SK-N-SH (cell line): ENCODE results near the gene CCDC93. TPM values are rescaled to one million over a fixed set of nuclear protein-coding genes. Genes with fewer than 3 reads are reported as not detected.

Source experiments
- CTCF ChIA-PET: fragments of 300-600, 350-600 bp; formaldehyde crosslinking; extraction: SDS; loops from one replicate; lab custom pipeline; 2021; lab: Yijun Ruan, JAX
- POLR2A ChIA-PET: fragments of 350-600 bp; sonication (Branson Sonifier 250); formaldehyde crosslinking; extraction: SDS; loops from one replicate; lab custom pipeline; 2020; ENCODE audit warnings: antibody characterized with exemption, inconsistent platforms; lab: Yijun Ruan, JAX
- DNase-seq: peaks from one replicate; pipeline ENCODE4 v3.0.0; 2012
- H2AFZ ChIP-seq: fragments of 200-600 bp; sonication (generic); 2 replicates; pipeline ENCODE4 v1.8.1; 2016; ENCODE audit warnings: antibody characterized with exemption, mild to moderate bottlenecking, low read depth
- H3F3A ChIP-seq: fragments of 200-600 bp; sonication (generic); replicated peaks from 2 replicates; pipeline ENCODE3; 2016; ENCODE audit warnings: antibody characterized with exemption, mild to moderate bottlenecking; ENCODE audit not compliant: insufficient read depth
- H3K27ac ChIP-seq, 2 experiments: fragments of 200-500 bp in 1 of 2; fragments of 200-600 bp in 1 of 2; sonication (Bioruptor generic) in 1 of 2; sonication (generic), shearing (Covaris generic) in 1 of 2; 2 replicates each; pipeline versions ENCODE4 v1.5.1 to v1.6.1; 2014 to 2016; ENCODE audit warnings: low read depth in 2 of 2, inconsistent platforms in 1 of 2, low read length in 1 of 2, mild to moderate bottlenecking in 1 of 2, mixed read lengths in 1 of 2
- H3K27me3 ChIP-seq: fragments of 200-600 bp; sonication (generic), shearing (Covaris generic); 2 replicates; pipeline ENCODE4 v1.6.1; 2016; ENCODE audit warnings: mixed run types; ENCODE audit not compliant: insufficient read depth
- H3K36me3 ChIP-seq, 2 experiments: fragments of 200-500 bp in 1 of 2; fragments of 200-600 bp in 1 of 2; sonication (Bioruptor generic) in 1 of 2; sonication (generic) in 1 of 2; replicated peaks in 1 of 2; 2 replicates each; pipeline versions ENCODE3 to v1.5.1; 2014 to 2016; ENCODE audit warnings: low read length in 1 of 2, mild to moderate bottlenecking in 1 of 2; ENCODE audit not compliant: insufficient read depth in 2 of 2, control insufficient read depth in 1 of 2
- H3K4me1 ChIP-seq, 2 experiments: fragments of 200-500 bp in 1 of 2; fragments of 200-600 bp in 1 of 2; sonication (Bioruptor generic) in 1 of 2; sonication (generic), shearing (Covaris generic) in 1 of 2; 2 replicates each; pipeline versions ENCODE4 v1.5.1 to v1.6.1; 2014 to 2016; ENCODE audit warnings: low read depth in 1 of 2, low read length in 1 of 2, mixed run types in 1 of 2; ENCODE audit not compliant: insufficient read depth in 2 of 2, control insufficient read depth in 1 of 2
- H3K4me2 ChIP-seq: fragments of 200-600 bp; sonication (generic), shearing (Covaris generic); 2 replicates; pipeline ENCODE4 v1.6.1; 2017; ENCODE audit warnings: mixed run types
- H3K4me3 ChIP-seq, 2 experiments: fragments of 200-500 bp in 1 of 2; fragments of 200-600 bp in 1 of 2; sonication (Bioruptor generic) in 1 of 2; sonication (generic), shearing (Covaris generic) in 1 of 2; 2 replicates each; pipeline versions ENCODE4 v1.5.1 to v1.8.1; 2014 to 2016; ENCODE audit warnings: low read depth in 2 of 2, inconsistent platforms in 1 of 2, low read length in 1 of 2, mild to moderate bottlenecking in 1 of 2, mixed read lengths in 1 of 2, moderate library complexity in 1 of 2
- H3K79me2 ChIP-seq: fragments of 200-600 bp; sonication (generic); 2 replicates; pipeline ENCODE4 v1.8.1; 2017; ENCODE audit warnings: mild to moderate bottlenecking; ENCODE audit not compliant: insufficient read depth
- H3K9ac ChIP-seq: fragments of 200-600 bp; sonication (generic); 2 replicates; pipeline ENCODE4 v1.6.1; 2017; ENCODE audit warnings: mixed run types
- H3K9me2 ChIP-seq: fragments of 200-600 bp; sonication (generic); 2 replicates; pipeline ENCODE4 v1.6.1; 2017; ENCODE audit warnings: mixed run types
- H3K9me3 ChIP-seq: fragments of 200-600 bp; sonication (generic); 2 replicates; pipeline ENCODE4 v1.6.1; 2017; ENCODE audit warnings: mixed run types, mild to moderate bottlenecking, moderate library complexity
- H4K20me1 ChIP-seq: fragments of 200-600 bp; sonication (generic); 2 replicates; pipeline ENCODE4 v1.6.1; 2017; ENCODE audit warnings: mild to moderate bottlenecking, mixed run types; ENCODE audit not compliant: insufficient read depth
- CHD2 ChIP-seq: fragments of 150-350 bp; IDR thresholded peaks from 2 replicates; pipeline ENCODE4 v1.6.1; 2018; ENCODE audit warnings: low read length; ENCODE audit not compliant: partially characterized antibody
- CTCF ChIP-seq: fragments of 200-600 bp; sonication (generic); IDR thresholded peaks from 2 replicates; pipeline ENCODE4 v1.6.1; 2017; ENCODE audit warnings: antibody characterized with exemption, mild to moderate bottlenecking, moderate library complexity
- ELF1 ChIP-seq: IDR thresholded peaks from 2 replicates; pipeline ENCODE4 v1.4.0; 2012
- EP300 ChIP-seq, 2 experiments: IDR thresholded peaks; 2 replicates each; pipeline versions ENCODE4 v1.4.0 to v1.6.1; 2012; ENCODE audit warnings: borderline replicate concordance in 1 of 2, low read depth in 1 of 2, low read length in 1 of 2
- FOXJ3 ChIP-seq: sonication (generic); formaldehyde crosslinking; IDR thresholded peaks from 2 replicates; pipeline ENCODE4 v1.5.1; 2020; ENCODE audit warnings: mild to moderate bottlenecking, missing genetic modification reagents
- IRF3 ChIP-seq: fragments of 150-350 bp; IDR thresholded peaks from 2 replicates; pipeline ENCODE4 v1.6.1; 2016; ENCODE audit warnings: mild to moderate bottlenecking, low read depth, low read length
- JUND ChIP-seq: IDR thresholded peaks from 2 replicates; pipeline ENCODE4 v1.4.0; 2012
- MAX ChIP-seq: IDR thresholded peaks from 2 replicates; pipeline ENCODE4 v1.4.0; 2012; ENCODE audit warnings: low read depth
- MEF2A ChIP-seq: IDR thresholded peaks from 2 replicates; pipeline ENCODE4 v1.4.0; 2012; ENCODE audit warnings: low read depth, borderline replicate concordance
- MXI1 ChIP-seq: IDR thresholded peaks from 2 replicates; pipeline ENCODE4 v1.6.1; 2012; ENCODE audit warnings: mild to moderate bottlenecking, low read depth, low read length, improper control_type of control experiment
- NFIC ChIP-seq: IDR thresholded peaks from 2 replicates; pipeline ENCODE4 v1.4.0; 2012; ENCODE audit warnings: borderline replicate concordance
- PBX3 ChIP-seq: IDR thresholded peaks from 2 replicates; pipeline ENCODE4; 2012
- RFX5 ChIP-seq: IDR thresholded peaks from 2 replicates; pipeline ENCODE4 v1.6.1; 2012; ENCODE audit warnings: mild to moderate bottlenecking, improper control_type of control experiment, low read length
- SIN3A ChIP-seq: IDR thresholded peaks from 2 replicates; pipeline ENCODE4 v1.6.1; 2012; ENCODE audit warnings: low read depth, mild to moderate bottlenecking, low read length, moderate library complexity, borderline replicate concordance
- TCF12 ChIP-seq: IDR thresholded peaks from 2 replicates; pipeline ENCODE4 v1.4.0; 2012
- USF2 ChIP-seq: fragments of 150-350 bp; IDR thresholded peaks from 2 replicates; pipeline ENCODE4 v1.6.1; 2017; ENCODE audit warnings: antibody characterized with exemption, low read length, low read depth, borderline replicate concordance
- YY1 ChIP-seq: IDR thresholded peaks from 2 replicates; pipeline ENCODE4 v1.4.0; 2012; ENCODE audit warnings: low read depth, mild to moderate bottlenecking
- WGBS: methylation state at CpG from one replicate; pipeline ENCODE4 v1.1.6; 2017; ENCODE audit warnings: low lambda C conversion rate; 5-methylcytosine and 5-hydroxymethylcytosine counted together
- polyA plus RNA-seq, 3 experiments: library from polyadenylated mRNA; depleted of rRNA; stranded (reverse); fragments of >200 nt; gene quantifications; 2 replicates each; pipeline ENCODE4 v1.2.3, GENCODE V29; 2012

The CCDC93 gene
- polyA plus RNA-seq, 1 of the 3 experiments (the other 2 are of a cell fraction) = 11.7 TPM

GRCh38 chr2:118044103-118044716 lies 30.3 kb upstream of the CCDC93 start:
- Histone ChIP-seq H3K4me3 (no peak overlapping the region), H3K9ac (no peak overlapping the region), H3K27ac (no peak overlapping the region), H3K4me1 (0 out of 4 replicates have a peak, but pooled peaks cover 0 to 8% of the 10 kb centered on the region in 2 experiments), H3K9me3 (no peaks in the 10 kb centered on the region), H3K4me2 (no peak overlapping the region), H3K9me2 (no peaks in the 10 kb centered on the region), H3K79me2 (no peaks in the 10 kb centered on the region), H3K36me3 (no peaks in the 10 kb centered on the region), H3F3A (no peaks in the 10 kb centered on the region), H4K20me1 (no peaks in the 10 kb centered on the region), H2AFZ (no peak overlapping the region), H3K27me3 (no peaks in the 10 kb centered on the region; the same call in 1 of the 2 replicates)
- WGBS = 23% methylated on average over 6 of the region's 6 CpGs
- ChIA-PET CTCF (interaction anchor here (0.5 to 2.1 kb wide), 2 partner anchors 11 to 139 kb away, joined by 3 to 8 read pairs; no protein-coding TSS in a partner anchor), POLR2A (no interaction called here)
- no peak for TF ChIP-seq CHD2
- no peak for TF ChIP-seq PBX3
- no peak for TF ChIP-seq USF2
- TF ChIP-seq TCF12 = no peak
- TF ChIP-seq RFX5 = no peak
- TF ChIP-seq NFIC = no peak
- no peak for TF ChIP-seq FOXJ3 (CRISPR knock-in tag)
- no peak for TF ChIP-seq MEF2A
- TF ChIP-seq MAX = no peak
- no peak for TF ChIP-seq IRF3
- DNase-seq = no peak

GRCh38 chr2:118040891-118041290 lies 27.0 kb upstream of the CCDC93 start:
- DNase-seq = no peak
- no peaks in the 10 kb centered on the region for H3K9me2 ChIP-seq
- WGBS = 15% methylated on average over 4 of the region's 7 CpGs
- no peaks in the 10 kb centered on the region for H3K4me1 ChIP-seq
- H3F3A ChIP-seq = no peaks in the 10 kb centered on the region
- no peak overlapping the region for H3K27ac ChIP-seq
- no peaks in the 10 kb centered on the region for H3K9me3 ChIP-seq
- no peaks in the 10 kb centered on the region for H4K20me1 ChIP-seq
- H3K27me3 ChIP-seq = no peaks in the 10 kb centered on the region; the same call in 1 of the 2 replicates
- H2AFZ ChIP-seq = no peak overlapping the region
- no peak overlapping the region for H3K4me2 ChIP-seq
- ChIA-PET POLR2A (no interaction called here), CTCF (interaction anchor here (1.0 to 1.8 kb wide), 4 partner anchors 8 to 814 kb away, joined by 3 to 9 read pairs (median 4); no protein-coding TSS in a partner anchor)
- no peaks in the 10 kb centered on the region for H3K36me3 ChIP-seq
- H3K79me2 ChIP-seq = no peaks in the 10 kb centered on the region
- no peak overlapping the region for H3K9ac ChIP-seq
- H3K4me3 ChIP-seq = no peak overlapping the region
- no peak for TF ChIP-seq CTCF
- no peak for TF ChIP-seq IRF3
- TF ChIP-seq USF2 = no peak
- TF ChIP-seq EP300 (IDR thresholded peaks at IDR 0.05; ENCODE audit: borderline replicate concordance in 1 of 2, low read depth in 1 of 2, low read length in 1 of 2) = no peak
- no peak for TF ChIP-seq YY1
- TF ChIP-seq ELF1 = no peak
- TF ChIP-seq SIN3A = no peak
- TF ChIP-seq TCF12 = no peak
- TF ChIP-seq MXI1 = no peak
- no peak for TF ChIP-seq JUND
- no peak for TF ChIP-seq PBX3
